Stimulated activated CD4-positive, alpha-beta T cell treated with anti-CD3 and anti-CD28 coated beads, Interleukin-2, amount 100 ng/mL, for 4 hours (primary cell): Measurements from ENCODE around the gene ARAF.
A peak's percentile ranks its signal among the peaks of the same experiment; 100 is the strongest.
"Not testable (repeated sequence)": the region's sequence is repeated elsewhere in the genome, so short reads cannot be mapped to it uniquely, and the experiment has no call there.

Experiments used
- DNase-seq: peaks from one replicate; pipeline ENCODE4 v3.0.0-alpha.2; 2020; ENCODE audit warnings: low read depth

Gene ARAF

GRCh38 chrX:47560934-47561658, at the start of gene ARAF:
Gene ARAF (plus strand): TSS chrX:47561205. CDS start chrX:47562968, 1,763 bp downstream.
- peak; percentile 93 for DNase-seq

GRCh38 chrX:47512383-47512782, 48.6 kb upstream of the ARAF start:
- DNase-seq: not testable (repeated sequence)

- not testable (repeated sequence) for DNase-seq
Observed at GRCh38 chrX:47513034-47513965, 47.7 kb upstream of the ARAF start.

GRCh38 chrX:47514533-47515235, 46.3 kb upstream of the ARAF start:
- DNase-seq: no peak

- no peak for DNase-seq
Observed at GRCh38 chrX:47515941-47516665, 44.9 kb upstream of the ARAF start.

- DNase-seq: no peak
Observed at GRCh38 chrX:47518144-47518543, 42.9 kb upstream of the ARAF start.

- peak; percentile 62 for DNase-seq
Observed at GRCh38 chrX:47523297-47523696, 37.7 kb upstream of the ARAF start.

- DNase-seq: no peak
Observed at GRCh38 chrX:47523713-47524166, 37.3 kb upstream of the ARAF start.

GRCh38 chrX:47529548-47529947, 31.5 kb upstream of the ARAF start:
- no peak for DNase-seq

GRCh38 chrX:47530049-47530448, 31.0 kb upstream of the ARAF start:
- no peak for DNase-seq

GRCh38 chrX:47539860-47540259, 21.1 kb upstream of the ARAF start:
- no peak for DNase-seq

- DNase-seq: no peak
Observed at GRCh38 chrX:47540754-47541538, 20.1 kb upstream of the ARAF start.

GRCh38 chrX:47543496-47543895, 17.5 kb upstream of the ARAF start:
- no peak for DNase-seq

GRCh38 chrX:47556045-47556623, 4.9 kb upstream of the ARAF start:
- peak; percentile 75 for DNase-seq

GRCh38 chrX:47558436-47558835, 2.6 kb upstream of the ARAF start:
- no peak for DNase-seq

GRCh38 chrX:47560179-47560933, 649 bp upstream of the ARAF start:
- DNase-seq: no peak

- no peak for DNase-seq
Observed at GRCh38 chrX:47561659-47562151, 700 bp downstream of the ARAF start.

- no peak for DNase-seq
Observed at GRCh38 chrX:47562615-47563243, 1.7 kb downstream of the ARAF start.

GRCh38 chrX:47563801-47564315, 2.9 kb downstream of the ARAF start:
- DNase-seq: no peak
